Endothelial cell of umbilical vein (primary cell): Measurements from ENCODE around the gene GNB1L. TPM values are rescaled to one million over a fixed set of nuclear protein-coding genes. Genes with fewer than 3 reads are reported as not detected.

Experiments
- BruUV-seq: library from RNA; stranded (reverse); fragments of 400-500 nt; replicated peaks from 2 replicates; lab custom pipeline; 2021; lab: Mats Ljungman, UMichigan
- CTCF ChIA-PET: fragments of 300-600, 350-600 bp; sonication (Branson Sonifier 250); formaldehyde crosslinking; loops from one replicate; lab custom pipeline; 2021; ENCODE audit warnings: antibody characterized with exemption, inconsistent platforms; lab: Charles Lee
- POLR2A ChIA-PET: fragments of 300-600, 350-600 bp; sonication (Branson Sonifier 250); formaldehyde crosslinking; loops from one replicate; lab custom pipeline; 2021; ENCODE audit warnings: antibody characterized with exemption, inconsistent platforms; lab: Charles Lee
- DNase-seq: peaks from one replicate; pipeline ENCODE4 v3.0.0-alpha.2; 2011; ENCODE audit warnings: low read depth, low spot score
- FAIRE-seq: peaks from 2 replicates; lab custom pipeline; 2011; peaks lifted over from hg19 to GRCh38; lab: Jason Lieb, UNC
- H2AFZ ChIP-seq: 2 replicates; pipeline ENCODE4 v1.6.0; 2012; ENCODE audit warnings: low read depth, low read length, control low read depth, inconsistent platforms
- H3K27ac ChIP-seq: 2 replicates; pipeline ENCODE4 v1.5.1; 2011; ENCODE audit warnings: low read depth, mild to moderate bottlenecking, control low read depth, low read length, moderate library complexity; ENCODE audit not compliant: insufficient read depth
- H3K27me3 ChIP-seq, 2 experiments: 2 replicates each; pipeline versions ENCODE4 v1.6.0 to v1.6.1; 2011; ENCODE audit warnings: low read length in 2 of 2, mixed read lengths in 1 of 2; ENCODE audit not compliant: control insufficient read depth in 2 of 2, insufficient read depth in 2 of 2
- H3K36me3 ChIP-seq, 2 experiments: 2 replicates in 1 of 2; 3 replicates in 1 of 2; pipeline ENCODE4 v1.5.1; 2011; ENCODE audit warnings: low read length in 2 of 2, mild to moderate bottlenecking in 1 of 2, moderate library complexity in 1 of 2; ENCODE audit not compliant: control insufficient read depth in 2 of 2, insufficient read depth in 2 of 2; ENCODE audit errors: extremely low read depth in 1 of 2
- H3K4me1 ChIP-seq: 3 replicates; pipeline ENCODE4 v1.5.1; 2011; ENCODE audit warnings: mild to moderate bottlenecking, low read length; ENCODE audit not compliant: control insufficient read depth, insufficient read depth; ENCODE audit errors: extremely low read depth
- H3K4me2 ChIP-seq: 2 replicates; pipeline ENCODE4 v1.6.1; 2011; ENCODE audit warnings: low read length, control low read depth, mixed read lengths; ENCODE audit not compliant: insufficient read depth
- H3K4me3 ChIP-seq, 3 experiments: fragments of 200-600 bp in 1 of 3; sonication (generic), shearing (Covaris generic) in 1 of 3; replicated peaks in 1 of 3; 2 replicates each; pipeline ENCODE4 v1.5.1; 2011 to 2016; ENCODE audit warnings: control low read depth in 3 of 3, low read length in 3 of 3, mild to moderate bottlenecking in 2 of 3, inconsistent platforms in 1 of 3, low read depth in 1 of 3, moderate library complexity in 1 of 3; ENCODE audit not compliant: insufficient read depth in 1 of 3
- H3K79me2 ChIP-seq: 2 replicates; pipeline ENCODE4 v1.6.0; 2012; ENCODE audit warnings: low read length, inconsistent platforms; ENCODE audit not compliant: control insufficient read depth, insufficient read depth
- H3K9ac ChIP-seq: replicated peaks from 2 replicates; pipeline ENCODE3; 2011; ENCODE audit warnings: low read length, control low read depth; ENCODE audit not compliant: insufficient read depth; ENCODE audit errors: extremely low read depth
- H3K9me1 ChIP-seq: replicated peaks from 3 replicates; pipeline ENCODE4 v1.6.0; 2011; ENCODE audit warnings: mild to moderate bottlenecking, low read length; ENCODE audit not compliant: control insufficient read depth, insufficient read depth; ENCODE audit errors: extremely low read depth
- H3K9me3 ChIP-seq: replicated peaks from 2 replicates; pipeline ENCODE4 v1.5.1; 2012; ENCODE audit warnings: low read length, inconsistent platforms; ENCODE audit not compliant: control insufficient read depth, insufficient read depth
- H4K20me1 ChIP-seq: replicated peaks from 2 replicates; pipeline ENCODE3; 2011; ENCODE audit warnings: mild to moderate bottlenecking, low read length; ENCODE audit not compliant: control insufficient read depth, insufficient read depth; ENCODE audit errors: extremely low read depth
- CTCF ChIP-seq, 2 donors: IDR thresholded peaks; 1 replicate in 1 of 2; 2 replicates in 1 of 2; pipeline ENCODE4 v1.5.1; 2011; ENCODE audit warnings: low read length in 2 of 2, mild to moderate bottlenecking in 2 of 2, moderate library complexity in 2 of 2, control low read depth in 1 of 2, inconsistent platforms in 1 of 2, low read depth in 1 of 2; ENCODE audit not compliant: insufficient read depth in 1 of 2; ENCODE audit errors: extremely low read depth in 1 of 2
- EZH2 ChIP-seq: IDR thresholded peaks from 2 replicates; pipeline ENCODE4 v1.6.1; 2012; ENCODE audit warnings: borderline replicate concordance, low read depth, mild to moderate bottlenecking, moderate library complexity, low read length, inconsistent platforms; ENCODE audit not compliant: severe bottlenecking
- FOS ChIP-seq: IDR thresholded peaks from 2 replicates; pipeline ENCODE4 v1.6.1; 2011; ENCODE audit warnings: mild to moderate bottlenecking, low read length, moderate library complexity, borderline replicate concordance; ENCODE audit not compliant: insufficient read depth
- GATA2 ChIP-seq: IDR thresholded peaks from 2 replicates; pipeline ENCODE4 v1.7.0; 2011; ENCODE audit warnings: low read depth, mild to moderate bottlenecking, moderate library complexity, mixed read lengths, low read length; ENCODE audit not compliant: insufficient read length, insufficient read depth
- JUN ChIP-seq: IDR thresholded peaks from 2 replicates; pipeline ENCODE4 v1.6.1; 2011; ENCODE audit warnings: borderline replicate concordance, low read depth; ENCODE audit not compliant: insufficient read length, insufficient read depth
- MAX ChIP-seq: IDR thresholded peaks from 2 replicates; pipeline ENCODE4 v1.6.1; 2011; ENCODE audit not compliant: insufficient read depth, insufficient read length
- MYC ChIP-seq: IDR thresholded peaks from one replicate; pipeline ENCODE4 v1.6.1; 2011; ENCODE audit warnings: mild to moderate bottlenecking, low read depth, low read length
- POLR2A ChIP-seq: IDR thresholded peaks from 2 replicates; pipeline ENCODE4 v1.6.1; 2012; ENCODE audit warnings: low read depth, mild to moderate bottlenecking, control low read depth, low read length
- POLR2AphosphoS5 ChIP-seq: IDR thresholded peaks from 2 replicates; pipeline ENCODE4 v1.6.1; 2012; ENCODE audit warnings: low read depth, mild to moderate bottlenecking, control low read depth, low read length, moderate library complexity; ENCODE audit not compliant: insufficient read depth
- dilution Hi-C: fragments of 300-500 bp; cut with MboI; formaldehyde crosslinking; loops from one replicate; pipeline ENCODE4 v1.15.0; 2019; ENCODE audit warnings: low sequenced_read_pairs; ENCODE audit not compliant: extremely low pct_ligation_motif_present
- intact Hi-C: fragments of 100-400 bp; cut with micrococcal nuclease; formaldehyde crosslinking; loops from one replicate; pipeline ENCODE4 v1.10.0; 2022
- polyA plus RNA-seq, 4 experiments: library from polyadenylated mRNA; depleted of rRNA in 3 of 4; stranded (reverse) in 3 of 4; unstranded in 1 of 4; fragments of >200 nt; gene quantifications; 2 replicates each; pipeline versions ENCODE4 v1.2.1 to v1.2.3, GENCODE V29; 2011 to 2012; ENCODE audit warnings: missing spikeins in 1 of 4
- total RNA-seq: library from RNA; stranded (reverse); gene quantifications from 2 replicates; pipeline ENCODE4 v1.2.3, GENCODE V29; 2021

GNB1L gene
- total and polyA plus RNA-seq, 2 donors (not counting 3 experiments of a cell fraction or from before 2014, with no cell fraction given): 5.4 to 5.9 TPM

GRCh38 chr22:19903031-19903430 is 48.4 kb upstream of the GNB1L start:
- Histone ChIP-seq H4K20me1 (no peaks in the 10 kb centered on the region), H3K79me2 (no peaks in the 10 kb centered on the region), H3K9me1 (no peaks in the 10 kb centered on the region), H3K9me3 (no peaks in the 10 kb centered on the region), H3K36me3 (peaks cover 0 to 6% of the 10 kb centered on the region in 2 experiments), H2AFZ (no peak overlapping the region), H3K4me3 (no peak overlapping the region), H3K27ac (no peak overlapping the region), H3K27me3 (no peaks in the 10 kb centered on the region), H3K4me2 (no peak overlapping the region), H3K9ac (no peak overlapping the region), H3K4me1 (no peaks in the 10 kb centered on the region)
- dilution Hi-C loops (no loop called here), intact Hi-C loops (no loop called here)
- no TSS peak for BruUV-seq
- FAIRE-seq: no peak
- no peak for DNase-seq
- CTCF ChIA-PET: interaction anchor here (1.6 to 6.5 kb wide), 2 partner anchors 147 to 172 kb away, joined by 6 to 51 read pairs; no protein-coding TSS in a partner anchor
- no peak for TF ChIP-seq JUN
- TF ChIP-seq GATA2: no peak
- no peak for TF ChIP-seq POLR2AphosphoS5
- no peak for TF ChIP-seq CTCF (IDR thresholded peaks at IDR 0.05; ENCODE audit: extremely low read depth in 1 of 2, insufficient read depth in 1 of 2, low read depth in 1 of 2, low read length in 2 of 2)
- TF ChIP-seq POLR2A: no peak
- no peak for TF ChIP-seq FOS
- no peak for TF ChIP-seq MAX
- no peak for TF ChIP-seq MYC
- no peak for TF ChIP-seq EZH2
- POLR2A ChIA-PET: no interaction called here
